ENCODE results near the gene TUNAR. TPM values are rescaled to one million over a fixed set of nuclear protein-coding genes. Genes with fewer than 3 reads are reported as not detected.

TUNAR gene
- polyA plus RNA-seq, 1 experiment, result not detected

DNA sequence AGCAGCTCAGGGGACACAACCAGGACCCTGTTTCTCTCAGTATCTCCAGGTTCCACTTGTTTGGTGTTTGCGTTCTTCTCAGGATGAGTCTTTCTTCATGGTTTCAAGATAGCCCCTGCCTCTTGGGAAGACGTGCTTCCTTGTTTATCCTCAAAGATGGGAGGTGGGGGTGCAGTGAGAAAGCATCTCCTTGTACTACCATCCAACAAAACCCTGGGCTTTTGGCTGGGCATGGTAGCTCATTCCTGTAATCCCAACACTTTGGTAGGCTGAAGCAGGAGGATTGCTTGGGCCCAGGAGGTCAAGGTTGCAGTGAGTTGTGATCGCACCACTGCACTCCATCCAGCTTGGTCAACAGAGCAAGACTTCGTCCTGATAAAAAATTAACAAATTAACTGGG lies 21.0 kb upstream of the TUNAR start:
- POLR2A ChIA-PET, result no interaction called here
- CTCF ChIA-PET, result no interaction called here
- Histone ChIP-seq H3K27ac (ENCODE audit: low read depth, low read length) (no peak overlapping the region), H3K4me3 (ENCODE audit: low read depth, low read length) (no peak overlapping the region), H3K27me3 (ENCODE audit: control insufficient read depth, insufficient read depth, low read length) (no peaks in the 10 kb centered on the region), H3K9me3 (ENCODE audit: control insufficient read depth, insufficient read depth, low read length) (no peaks in the 10 kb centered on the region; the same call in 1 of the 2 replicates)
- TF ChIP-seq, protein P1, sequence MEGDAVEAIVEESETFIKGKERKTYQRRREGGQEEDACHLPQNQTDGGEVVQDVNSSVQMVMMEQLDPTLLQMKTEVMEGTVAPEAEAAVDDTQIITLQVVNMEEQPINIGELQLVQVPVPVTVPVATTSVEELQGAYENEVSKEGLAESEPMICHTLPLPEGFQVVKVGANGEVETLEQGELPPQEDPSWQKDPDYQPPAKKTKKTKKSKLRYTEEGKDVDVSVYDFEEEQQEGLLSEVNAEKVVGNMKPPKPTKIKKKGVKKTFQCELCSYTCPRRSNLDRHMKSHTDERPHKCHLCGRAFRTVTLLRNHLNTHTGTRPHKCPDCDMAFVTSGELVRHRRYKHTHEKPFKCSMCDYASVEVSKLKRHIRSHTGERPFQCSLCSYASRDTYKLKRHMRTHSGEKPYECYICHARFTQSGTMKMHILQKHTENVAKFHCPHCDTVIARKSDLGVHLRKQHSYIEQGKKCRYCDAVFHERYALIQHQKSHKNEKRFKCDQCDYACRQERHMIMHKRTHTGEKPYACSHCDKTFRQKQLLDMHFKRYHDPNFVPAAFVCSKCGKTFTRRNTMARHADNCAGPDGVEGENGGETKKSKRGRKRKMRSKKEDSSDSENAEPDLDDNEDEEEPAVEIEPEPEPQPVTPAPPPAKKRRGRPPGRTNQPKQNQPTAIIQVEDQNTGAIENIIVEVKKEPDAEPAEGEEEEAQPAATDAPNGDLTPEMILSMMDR (IDR thresholded peaks at IDR 0.05; ENCODE audit: low read depth, low read length), result no peak
- DNase-seq (ENCODE audit: low read depth, low spot score), result no peak

DNA sequence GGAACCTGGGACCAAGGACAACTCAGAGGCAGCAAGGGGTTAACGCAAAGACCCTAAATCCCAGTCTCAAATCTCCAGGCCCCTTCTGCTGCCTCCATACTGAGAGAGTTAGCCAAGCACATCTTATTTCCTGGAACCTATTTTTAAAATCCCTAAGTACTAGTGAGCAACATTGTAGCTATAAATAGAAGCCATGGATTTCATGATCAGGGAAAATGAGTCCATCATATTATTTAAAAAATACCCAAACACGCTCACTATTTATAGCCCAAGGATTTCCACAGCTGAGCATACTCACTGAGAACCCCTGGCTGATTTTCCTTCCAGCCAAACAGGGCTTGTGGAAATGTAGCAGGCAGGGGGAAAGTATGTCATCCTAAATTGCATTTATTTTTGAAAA lies 19.4 kb upstream of the TUNAR start:
- no peak overlapping the region for H3K4me3 ChIP-seq (ENCODE audit: low read depth, low read length)
- H3K9me3 ChIP-seq (ENCODE audit: control insufficient read depth, insufficient read depth, low read length), result no peaks in the 10 kb centered on the region; the same call in 1 of the 2 replicates
- ChIA-PET POLR2A (no interaction called here), CTCF (no interaction called here)
- DNase-seq (ENCODE audit: low read depth, low spot score), result no peak
- no peak overlapping the region for H3K27ac ChIP-seq (ENCODE audit: low read depth, low read length)
- TF ChIP-seq, protein P1 (IDR thresholded peaks at IDR 0.05; ENCODE audit: low read depth, low read length), result no peak
- H3K27me3 ChIP-seq (ENCODE audit: control insufficient read depth, insufficient read depth, low read length), result no peaks in the 10 kb centered on the region

- DNase-seq (ENCODE audit: low read depth, low spot score), result no peak
- Histone ChIP-seq H3K4me3 (ENCODE audit: low read depth, low read length) (no peak overlapping the region), H3K27ac (ENCODE audit: low read depth, low read length) (no peak overlapping the region), H3K9me3 (ENCODE audit: control insufficient read depth, insufficient read depth, low read length) (no peaks in the 10 kb centered on the region; the same call in 1 of the 2 replicates), H3K27me3 (ENCODE audit: control insufficient read depth, insufficient read depth, low read length) (no peaks in the 10 kb centered on the region)
- ChIA-PET POLR2A (no interaction called here), CTCF (no interaction called here)
- TF ChIP-seq, protein P1 (IDR thresholded peaks at IDR 0.05; ENCODE audit: low read depth, low read length), result no peak
Observed at GRCh38 chr14:95858893-95859292, 17.7 kb upstream of the TUNAR start.

DNA sequence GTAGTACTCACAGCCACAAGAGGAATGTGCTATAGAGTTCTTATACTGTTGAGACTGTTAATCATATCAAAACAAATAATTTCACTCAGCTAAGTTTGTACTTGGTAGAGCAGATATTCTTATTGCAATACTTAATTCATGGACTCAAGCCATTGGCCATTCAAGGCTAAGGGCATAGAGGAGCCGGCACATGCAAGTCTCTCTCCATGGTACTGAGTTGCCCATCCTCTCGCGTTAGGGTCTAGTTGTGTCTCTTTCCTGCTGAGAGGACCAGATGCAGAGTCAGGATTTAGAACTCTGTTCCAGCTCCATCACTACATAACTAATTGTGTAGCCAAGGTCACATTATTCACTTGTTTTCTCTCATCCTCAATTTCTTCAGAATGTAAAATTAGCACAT lies 14.4 kb upstream of the TUNAR start:
- TF ChIP-seq, protein P1 (IDR thresholded peaks at IDR 0.05; ENCODE audit: low read depth, low read length), result no peak
- Histone ChIP-seq H3K4me3 (ENCODE audit: low read depth, low read length) (no peak overlapping the region), H3K27me3 (ENCODE audit: control insufficient read depth, insufficient read depth, low read length) (no peaks in the 10 kb centered on the region), H3K27ac (ENCODE audit: low read depth, low read length) (no peak overlapping the region), H3K9me3 (ENCODE audit: control insufficient read depth, insufficient read depth, low read length) (no peaks in the 10 kb centered on the region)
- no peak for DNase-seq (ENCODE audit: low read depth, low spot score)
- POLR2A ChIA-PET, result no interaction called here
- CTCF ChIA-PET, result no interaction called here

- TF ChIP-seq, protein P1 (IDR thresholded peaks at IDR 0.05; ENCODE audit: low read depth, low read length), result no peak
- ChIA-PET CTCF (no interaction called here), POLR2A (no interaction called here)
- no peak for DNase-seq (ENCODE audit: low read depth, low spot score)
- Histone ChIP-seq H3K4me3 (ENCODE audit: low read depth, low read length) (no peak overlapping the region), H3K9me3 (ENCODE audit: control insufficient read depth, insufficient read depth, low read length) (no peaks in the 10 kb centered on the region), H3K27me3 (ENCODE audit: control insufficient read depth, insufficient read depth, low read length) (no peaks in the 10 kb centered on the region), H3K27ac (ENCODE audit: low read depth, low read length) (no peak overlapping the region)
Observed at GRCh38 chr14:95863295-95863694, 13.3 kb upstream of the TUNAR start.
